T-helper 2 cell treated with Interferon-gamma antibody and Interleukin-4, amounts not matched to agents 5 μg/mL and 100 μg/mL, for 36 hours (primary cell): ENCODE measurements around the gene FBXO2.

ENCODE experiments used
- DNase-seq: peaks from one replicate; pipeline ENCODE4 v3.0.0; 2021; ENCODE audit warnings: low spot score
- H3K27ac Mint-ChIP-seq: one replicate; pipeline ENCODE4 v1.8.0; 2021; ENCODE audit warnings: mild to moderate bottlenecking, mixed read lengths
- H3K27me3 Mint-ChIP-seq: one replicate; pipeline ENCODE4 v1.8.0; 2021; ENCODE audit warnings: low read depth, mixed read lengths
- H3K36me3 Mint-ChIP-seq: one replicate; pipeline ENCODE4 v1.8.0; 2021; ENCODE audit warnings: low read depth, mixed read lengths
- H3K4me1 Mint-ChIP-seq: one replicate; pipeline ENCODE4 v1.8.0; 2021; ENCODE audit warnings: low read depth, mixed read lengths
- H3K4me3 Mint-ChIP-seq: one replicate; pipeline ENCODE4 v1.8.0; 2022; ENCODE audit warnings: mild to moderate bottlenecking, moderate library complexity, mixed read lengths
- H3K9me3 Mint-ChIP-seq: one replicate; pipeline ENCODE4 v1.8.0; 2021; ENCODE audit warnings: mixed read lengths

The FBXO2 gene

GRCh38 chr1:11654137-11654938 lies at the start of gene FBXO2, which contains the start of gene FBXO44:
FBXO2 (minus strand) TSS chr1:11654429; CDS start chr1:11654340, 89 bp downstream.
FBXO44 (plus strand) TSS chr1:11654877; CDS start chr1:11655836, 959 bp downstream.
- peak within 1 kb of the TSS; percentile 72 for H3K4me3 Mint-ChIP-seq
- H3K36me3 Mint-ChIP-seq, result peaks cover 12% of the 10 kb centered on the region
- no peak within 1 kb of the TSS for H3K27ac Mint-ChIP-seq
- peaks cover 15% of the 10 kb centered on the region for H3K4me1 Mint-ChIP-seq
- peak; percentile 33 for DNase-seq
- H3K9me3 Mint-ChIP-seq, result no peaks in the 10 kb centered on the region
- H3K27me3 Mint-ChIP-seq, result peaks cover 12% of the 10 kb centered on the region

DNA sequence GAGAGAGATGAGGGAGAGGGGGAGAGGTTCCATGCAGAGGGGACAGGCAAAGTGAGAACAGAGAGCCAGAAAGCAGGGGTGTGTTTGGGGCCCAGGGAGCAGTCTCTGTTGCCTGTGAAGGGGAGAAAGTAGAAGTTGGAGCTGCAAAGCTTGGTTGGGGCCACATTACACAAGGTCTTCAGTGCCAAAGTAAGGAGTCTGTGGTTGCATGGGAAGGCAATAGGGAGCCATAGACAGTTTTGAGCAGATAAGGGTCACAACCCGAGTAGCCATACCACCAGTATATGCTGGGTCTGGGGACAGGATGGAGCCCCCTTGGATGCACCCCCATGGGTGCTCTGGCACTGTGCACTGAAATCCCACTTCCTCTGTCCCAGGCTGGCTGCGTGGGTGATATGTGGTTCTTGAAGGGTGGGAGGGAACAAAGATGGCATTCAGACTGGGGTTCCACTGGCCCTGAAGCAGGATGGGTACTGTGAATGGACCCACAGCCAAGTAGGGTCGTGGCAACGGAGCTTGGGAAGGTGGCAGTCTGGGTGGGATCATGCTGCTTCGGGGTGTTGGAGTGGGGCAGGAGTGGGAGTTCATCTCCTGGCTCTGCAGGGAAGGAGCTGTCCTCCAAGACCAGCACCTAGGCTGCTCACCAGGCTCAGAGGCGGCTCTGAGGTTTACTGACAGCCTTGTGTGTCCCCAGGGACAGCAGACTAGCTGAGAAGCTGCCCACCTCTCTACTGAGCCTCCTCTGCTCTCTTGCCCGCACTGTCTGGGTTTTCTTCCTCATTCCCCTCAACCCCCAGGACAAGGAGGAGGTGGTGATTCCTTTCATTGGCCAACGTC lies 49.3 kb upstream of the FBXO2 start:
- H3K27me3 Mint-ChIP-seq, result peaks cover 6% of the 10 kb centered on the region
- H3K36me3 Mint-ChIP-seq, result no peaks in the 10 kb centered on the region
- no peaks in the 10 kb centered on the region for H3K4me1 Mint-ChIP-seq

DNA sequence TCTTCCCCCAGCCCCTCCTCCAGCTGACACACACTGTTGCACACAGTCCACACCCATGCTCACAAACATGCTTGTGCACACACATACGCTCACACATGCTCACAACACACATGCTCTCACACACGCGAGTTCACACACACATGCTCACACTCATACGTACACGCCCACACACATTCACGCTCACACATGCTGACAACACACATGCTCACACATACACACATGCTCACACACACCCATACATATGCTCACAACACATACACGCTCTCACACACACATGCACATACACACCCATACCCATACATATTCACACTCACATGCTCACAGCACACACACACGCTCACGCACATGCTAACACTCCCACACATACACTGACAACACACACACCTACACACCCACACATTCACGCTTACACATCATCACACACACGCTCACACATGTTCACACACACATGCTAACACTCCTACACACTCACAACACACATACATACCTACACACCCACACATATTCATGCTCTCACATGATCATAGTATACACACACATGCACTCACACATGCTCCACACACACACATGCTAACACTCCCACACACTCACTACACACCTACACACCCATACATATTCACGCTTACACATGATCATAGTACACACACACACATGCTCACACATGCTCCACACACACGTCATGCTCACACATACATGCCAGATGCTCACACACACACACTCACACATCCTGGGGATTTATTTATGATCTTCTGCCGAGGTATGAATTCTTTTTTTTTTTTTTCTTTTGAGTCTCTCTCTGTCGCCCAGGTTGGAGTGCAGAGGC lies 48.0 kb upstream of the FBXO2 start:
- H3K27me3 Mint-ChIP-seq, result peaks cover 11% of the 10 kb centered on the region

More for the DNA sequence above, 49.3 kb upstream of the FBXO2 start:
- Mint-ChIP-seq H3K27ac (no peak overlapping the region), H3K4me3 (no peak overlapping the region), H3K9me3 (no peaks in the 10 kb centered on the region)
- no peak for DNase-seq

DNA sequence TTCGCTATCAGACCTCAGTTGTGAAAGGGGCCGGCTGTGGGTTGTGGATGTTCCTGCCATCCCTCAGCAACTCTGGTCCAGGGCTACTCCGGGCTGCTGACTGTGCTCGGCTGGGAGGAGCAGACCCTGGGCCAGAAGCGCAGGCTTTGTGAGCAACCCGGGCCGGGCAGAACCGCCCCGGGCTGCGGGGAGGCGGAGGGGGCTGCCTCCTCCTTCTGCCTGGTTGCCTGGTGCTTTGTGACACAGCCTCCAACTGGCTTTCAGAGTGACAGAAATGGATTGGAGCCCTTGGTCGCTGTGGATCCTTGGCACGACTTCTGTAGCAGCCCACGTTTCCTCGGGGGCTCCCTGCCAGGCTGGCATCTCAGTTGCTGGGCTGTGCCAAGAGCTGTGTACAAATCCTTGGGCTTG lies 47.3 kb upstream of the FBXO2 start:
- Mint-ChIP-seq H3K27ac (no peak overlapping the region), H3K27me3 (peaks cover 14% of the 10 kb centered on the region), H3K4me3 (no peak overlapping the region), H3K36me3 (no peaks in the 10 kb centered on the region), H3K4me1 (peaks cover 2% of the 10 kb centered on the region), H3K9me3 (no peaks in the 10 kb centered on the region)
- DNase-seq, result no peak

More for the DNA sequence above, 48.0 kb upstream of the FBXO2 start:
- H3K27ac Mint-ChIP-seq, result no peak overlapping the region
- no peaks in the 10 kb centered on the region for H3K36me3 Mint-ChIP-seq
- H3K9me3 Mint-ChIP-seq, result no peaks in the 10 kb centered on the region
- no peak overlapping the region for H3K4me3 Mint-ChIP-seq
- no peak for DNase-seq
- peaks cover 2% of the 10 kb centered on the region for H3K4me1 Mint-ChIP-seq

DNA sequence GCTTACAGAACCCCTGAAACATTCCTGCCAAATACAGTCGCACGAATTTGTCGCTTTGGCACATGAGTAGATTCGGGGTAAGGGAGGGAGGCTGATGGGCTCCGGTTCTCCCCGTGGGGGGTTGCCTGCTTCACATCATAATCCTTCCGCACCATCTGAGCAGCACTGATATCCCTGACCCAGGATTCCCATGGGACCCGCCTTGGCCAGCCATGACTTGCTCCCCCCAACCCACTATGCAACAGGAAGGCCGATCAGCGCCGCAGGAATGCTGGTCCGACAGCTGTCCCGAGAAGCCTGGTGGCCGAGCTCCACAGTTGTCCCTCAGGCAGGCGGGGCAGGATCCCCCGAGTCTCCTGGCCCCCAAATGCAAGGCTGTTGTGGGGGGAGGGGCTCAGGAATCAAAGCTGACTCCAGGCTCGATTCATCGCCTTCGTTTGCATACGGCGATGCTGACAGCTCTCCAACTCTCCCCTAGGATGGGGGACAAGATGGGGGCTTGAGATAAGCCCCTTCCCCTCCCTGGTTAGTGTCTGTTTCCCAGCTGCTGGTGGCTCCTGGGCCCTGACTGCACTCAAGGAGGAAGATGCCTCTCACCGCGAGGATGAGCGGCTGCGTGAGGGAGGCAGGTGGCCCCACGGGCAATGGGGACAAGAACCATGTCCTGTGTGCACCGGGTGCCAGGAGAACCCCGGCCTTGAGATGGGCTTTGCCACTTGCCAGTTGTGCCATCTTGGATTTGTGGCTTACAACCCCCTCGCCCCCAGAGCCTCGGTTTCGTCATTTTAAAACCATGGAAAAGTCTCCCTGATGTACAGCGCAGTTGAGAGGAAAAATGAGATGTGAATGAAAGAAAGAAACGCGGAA lies 46.6 kb upstream of the FBXO2 start:
- H3K36me3 Mint-ChIP-seq, result no peaks in the 10 kb centered on the region
- peaks cover 2% of the 10 kb centered on the region for H3K4me1 Mint-ChIP-seq

GRCh38 chr1:11697893-11698210 lies 43.6 kb upstream of the FBXO2 start:
- no peak overlapping the region for H3K4me3 Mint-ChIP-seq
- H3K27me3 Mint-ChIP-seq, result peaks cover 25% of the 10 kb centered on the region
- H3K27ac Mint-ChIP-seq, result no peak overlapping the region
- H3K9me3 Mint-ChIP-seq, result no peaks in the 10 kb centered on the region
- DNase-seq, result no peak
- H3K36me3 Mint-ChIP-seq, result no peaks in the 10 kb centered on the region
- H3K4me1 Mint-ChIP-seq, result peaks cover 10% of the 10 kb centered on the region

More for the DNA sequence above, 46.6 kb upstream of the FBXO2 start:
- DNase-seq, result no peak
- Mint-ChIP-seq H3K27me3 (peaks cover 14% of the 10 kb centered on the region), H3K27ac (no peak overlapping the region), H3K9me3 (no peaks in the 10 kb centered on the region), H3K4me3 (no peak overlapping the region)

- Mint-ChIP-seq H3K9me3 (no peaks in the 10 kb centered on the region), H3K27me3 (peaks cover 31% of the 10 kb centered on the region)
Observed at GRCh38 chr1:11697188-11697892, 43.1 kb upstream of the FBXO2 start.

GRCh38 chr1:11695861-11696260 lies 41.6 kb upstream of the FBXO2 start:
- no peak for DNase-seq
- no peak overlapping the region for H3K27ac Mint-ChIP-seq
- no peaks in the 10 kb centered on the region for H3K36me3 Mint-ChIP-seq
- H3K4me1 Mint-ChIP-seq, result peaks cover 16% of the 10 kb centered on the region
- H3K4me3 Mint-ChIP-seq, result no peak overlapping the region
- no peaks in the 10 kb centered on the region for H3K9me3 Mint-ChIP-seq
- H3K27me3 Mint-ChIP-seq, result peaks cover 34% of the 10 kb centered on the region

More at GRCh38 chr1:11697188-11697892, 43.1 kb upstream of the FBXO2 start:
- Mint-ChIP-seq H3K4me1 (peaks cover 13% of the 10 kb centered on the region), H3K4me3 (no peak overlapping the region), H3K27ac (no peak overlapping the region), H3K36me3 (no peaks in the 10 kb centered on the region)
- no peak for DNase-seq

GRCh38 chr1:11693917-11694316 lies 39.7 kb upstream of the FBXO2 start:
- Mint-ChIP-seq H3K36me3 (no peaks in the 10 kb centered on the region), H3K27me3 (peaks cover 46% of the 10 kb centered on the region), H3K4me3 (no peak overlapping the region), H3K27ac (no peak overlapping the region), H3K4me1 (peaks cover 18% of the 10 kb centered on the region), H3K9me3 (no peaks in the 10 kb centered on the region)
- DNase-seq, result no peak

DNA sequence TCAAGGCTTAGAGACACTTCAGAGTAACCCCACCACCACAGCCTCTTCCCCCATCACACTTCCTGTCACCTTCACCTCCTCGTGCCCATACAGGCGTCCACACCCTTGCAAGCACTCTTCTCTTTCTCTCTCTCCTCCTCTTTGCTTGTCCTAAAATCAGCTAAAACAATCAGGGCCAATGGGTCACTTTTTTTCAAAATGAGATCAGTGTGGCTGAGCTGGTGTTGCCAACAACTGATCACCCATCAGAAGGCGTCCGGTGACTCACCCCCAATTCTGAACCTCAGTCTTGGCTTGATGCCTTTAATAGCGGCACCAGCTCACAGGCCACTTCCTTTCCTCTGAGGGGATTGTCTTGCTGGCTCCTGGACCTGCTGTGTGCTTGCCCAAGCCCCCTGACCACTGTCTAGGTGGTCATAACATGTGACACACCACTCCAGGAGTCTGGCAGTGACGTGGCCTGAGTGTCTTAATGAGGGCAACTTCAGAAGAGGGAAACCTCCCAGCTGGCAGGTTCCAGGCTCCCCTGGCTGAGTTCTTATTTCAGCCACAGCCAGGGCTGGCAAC lies 38.9 kb upstream of the FBXO2 start:
- DNase-seq, result peak; percentile 30
- Mint-ChIP-seq H3K27ac (no peak overlapping the region), H3K9me3 (no peaks in the 10 kb centered on the region)

GRCh38 chr1:11691928-11692711 lies 37.9 kb upstream of the FBXO2 start:
- no peak overlapping the region for H3K27ac Mint-ChIP-seq
- H3K9me3 Mint-ChIP-seq, result no peaks in the 10 kb centered on the region
- H3K27me3 Mint-ChIP-seq, result peaks cover 51% of the 10 kb centered on the region
- H3K4me3 Mint-ChIP-seq, result peak overlapping the region; percentile 56
- H3K36me3 Mint-ChIP-seq, result no peaks in the 10 kb centered on the region
- H3K4me1 Mint-ChIP-seq, result peaks cover 15% of the 10 kb centered on the region
- no peak for DNase-seq

More for the DNA sequence above, 38.9 kb upstream of the FBXO2 start:
- Mint-ChIP-seq H3K4me1 (peaks cover 18% of the 10 kb centered on the region), H3K27me3 (peaks cover 48% of the 10 kb centered on the region), H3K4me3 (peak overlapping the region; percentile 56), H3K36me3 (no peaks in the 10 kb centered on the region)
